ENCODE measurements around the gene MAPKAPK2.
A peak's percentile ranks its signal among the peaks of the same experiment; 100 is the strongest.

MAPKAPK2 gene

GRCh38 chr1:206751891-206752290 lies 67.2 kb downstream of the MAPKAPK2 start:
- no peak overlapping the region for H3K27ac ChIP-seq (ENCODE audit: extremely low read depth, low read depth, low read length)
- ChIA-PET POLR2A (no interaction called here), CTCF (interaction anchor here (1.3 kb wide), 1 partner anchor 17 kb away, joined by 6 read pairs; no protein-coding TSS in a partner anchor)
- H3K36me3 ChIP-seq (ENCODE audit: control insufficient read depth in 2 of 2, insufficient read depth in 1 of 2, low read length in 2 of 2): no peaks in the 10 kb centered on the region
- H3K9me3 ChIP-seq (ENCODE audit: control insufficient read depth, insufficient read depth, low read depth, low read length): no peaks in the 10 kb centered on the region
- TF ChIP-seq ZNF398 (tag by site-specific recombination; IDR thresholded peaks at IDR 0.05) (no peak), SETDB1 (IDR thresholded peaks at IDR 0.05; ENCODE audit: insufficient read length, low read length) (no peak), ZBTB7A (tag by site-specific recombination; IDR thresholded peaks at IDR 0.05; ENCODE audit: low read depth) (no peak), ZNF114 (tag by site-specific recombination; IDR thresholded peaks at IDR 0.05) (no peak), ZNF26 (tag by site-specific recombination; IDR thresholded peaks at IDR 0.05) (no peak)
- TF ChIP-seq, protein P1, sequence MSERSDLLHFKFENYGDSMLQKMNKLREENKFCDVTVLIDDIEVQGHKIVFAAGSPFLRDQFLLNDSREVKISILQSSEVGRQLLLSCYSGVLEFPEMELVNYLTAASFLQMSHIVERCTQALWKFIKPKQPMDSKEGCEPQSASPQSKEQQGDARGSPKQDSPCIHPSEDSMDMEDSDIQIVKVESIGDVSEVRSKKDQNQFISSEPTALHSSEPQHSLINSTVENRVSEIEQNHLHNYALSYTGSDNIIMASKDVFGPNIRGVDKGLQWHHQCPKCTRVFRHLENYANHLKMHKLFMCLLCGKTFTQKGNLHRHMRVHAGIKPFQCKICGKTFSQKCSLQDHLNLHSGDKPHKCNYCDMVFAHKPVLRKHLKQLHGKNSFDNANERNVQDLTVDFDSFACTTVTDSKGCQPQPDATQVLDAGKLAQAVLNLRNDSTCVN (tag by site-specific recombination; optimal IDR thresholded peaks at IDR 0.05): no peak
- no peak overlapping the region for H3K4me3 ChIP-seq (ENCODE audit: low read depth, low read length)
- H3K4me1 ChIP-seq (ENCODE audit: control insufficient read depth, insufficient read depth, low read length): no peaks in the 10 kb centered on the region

DNA sequence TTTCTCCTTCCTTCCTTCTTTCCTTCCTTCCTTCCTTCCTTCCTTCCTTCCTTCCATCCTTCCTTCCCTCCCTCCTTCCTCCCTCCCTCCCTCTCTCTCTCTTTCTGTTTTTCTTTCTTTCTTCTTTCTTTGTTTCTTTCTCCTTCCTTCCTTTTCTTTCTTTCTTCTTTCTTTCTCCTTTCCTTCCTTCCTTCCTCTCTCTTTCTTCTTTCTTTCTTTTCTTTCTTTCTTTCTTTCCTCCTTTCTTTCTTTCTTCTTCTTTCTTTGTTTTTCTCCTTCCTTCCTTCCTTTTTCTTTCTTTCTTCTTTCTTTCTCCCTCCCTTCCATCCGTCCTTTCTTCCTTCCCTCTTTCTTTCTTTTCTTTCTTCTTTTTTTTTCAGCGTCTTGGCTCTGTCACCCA lies 67.8 kb downstream of the MAPKAPK2 start:
- Histone ChIP-seq H3K4me1 (ENCODE audit: control insufficient read depth, insufficient read depth, low read length) (no peaks in the 10 kb centered on the region), H3K4me3 (ENCODE audit: low read depth, low read length) (no peak overlapping the region), H3K36me3 (ENCODE audit: control insufficient read depth in 2 of 2, insufficient read depth in 1 of 2, low read length in 2 of 2) (no peaks in the 10 kb centered on the region), H3K27ac (ENCODE audit: extremely low read depth, low read depth, low read length) (no peak overlapping the region), H3K9me3 (ENCODE audit: control insufficient read depth, insufficient read depth, low read depth, low read length) (no peaks in the 10 kb centered on the region)
- ChIA-PET POLR2A (no interaction called here), CTCF (interaction anchor here (1.3 kb wide), 2 partner anchors 18 to 57 kb away, joined by 3 to 6 read pairs; no protein-coding TSS in a partner anchor)
- TF ChIP-seq ZNF473 (tag by site-specific recombination; IDR thresholded peaks at IDR 0.05) (0 out of 2 replicates have a peak, but pooled peaks have one; percentile 15), BCL11B (tag by site-specific recombination; IDR thresholded peaks at IDR 0.05; ENCODE audit: low read depth) (no peak), ZNF366 (tag by site-specific recombination; conservative IDR thresholded peaks at IDR 0.05) (peak; percentile 94), ZNF24 (tag by site-specific recombination; IDR thresholded peaks at IDR 0.05) (no peak)

DNA sequence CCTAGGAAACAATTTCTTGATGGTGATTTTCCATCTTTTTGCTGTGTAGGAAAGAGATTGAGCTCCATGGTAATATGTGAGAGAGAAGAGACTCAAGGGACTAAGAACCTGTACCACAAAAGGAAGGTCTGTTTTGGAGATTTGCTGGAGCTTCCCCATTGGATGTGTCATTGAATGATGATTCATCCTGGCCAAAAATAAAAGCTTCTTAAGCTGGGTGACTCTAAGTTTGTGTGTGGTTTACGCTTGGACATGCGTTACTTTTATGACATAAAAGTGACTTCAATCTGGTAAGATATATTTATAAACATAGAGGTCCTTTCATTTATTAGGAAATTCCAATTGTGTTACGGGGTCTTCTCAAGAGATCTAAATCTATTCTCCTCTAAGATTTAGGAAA lies 68.4 kb downstream of the MAPKAPK2 start:
- H3K4me3 ChIP-seq (ENCODE audit: low read depth, low read length): no peak overlapping the region
- no peaks in the 10 kb centered on the region for H3K9me3 ChIP-seq (ENCODE audit: control insufficient read depth, insufficient read depth, low read depth, low read length)
- POLR2A ChIA-PET: no interaction called here
- H3K36me3 ChIP-seq (ENCODE audit: control insufficient read depth in 2 of 2, insufficient read depth in 1 of 2, low read length in 2 of 2): no peaks in the 10 kb centered on the region
- no peak overlapping the region for H3K27ac ChIP-seq (ENCODE audit: extremely low read depth, low read depth, low read length)
- CTCF ChIA-PET: interaction anchor here (1.3 kb wide), 1 partner anchor 56 kb away, joined by 3 read pairs; no protein-coding TSS in a partner anchor
- no peaks in the 10 kb centered on the region for H3K4me1 ChIP-seq (ENCODE audit: control insufficient read depth, insufficient read depth, low read length)
- TF ChIP-seq ZNF23 (tag by site-specific recombination; IDR thresholded peaks at IDR 0.05; ENCODE audit: borderline replicate concordance) (no peak), SALL2 (tag by site-specific recombination; IDR thresholded peaks at IDR 0.05; ENCODE audit: borderline replicate concordance) (no peak), ZNF174 (tag by site-specific recombination; IDR thresholded peaks at IDR 0.05) (no peak), ZNF670 (tag by site-specific recombination; IDR thresholded peaks at IDR 0.05; ENCODE audit: low read depth) (no peak), GLI4 (tag by site-specific recombination; IDR thresholded peaks at IDR 0.05) (no peak), ZNF266 (tag by site-specific recombination; IDR thresholded peaks at IDR 0.05; ENCODE audit: low read depth) (no peak), ZNF112 (tag by site-specific recombination; IDR thresholded peaks at IDR 0.05) (no peak), ZNF488 (tag by site-specific recombination; IDR thresholded peaks at IDR 0.05) (no peak), ZSCAN30 (tag by site-specific recombination; IDR thresholded peaks at IDR 0.05) (no peak)
- TF ChIP-seq, protein P2, sequence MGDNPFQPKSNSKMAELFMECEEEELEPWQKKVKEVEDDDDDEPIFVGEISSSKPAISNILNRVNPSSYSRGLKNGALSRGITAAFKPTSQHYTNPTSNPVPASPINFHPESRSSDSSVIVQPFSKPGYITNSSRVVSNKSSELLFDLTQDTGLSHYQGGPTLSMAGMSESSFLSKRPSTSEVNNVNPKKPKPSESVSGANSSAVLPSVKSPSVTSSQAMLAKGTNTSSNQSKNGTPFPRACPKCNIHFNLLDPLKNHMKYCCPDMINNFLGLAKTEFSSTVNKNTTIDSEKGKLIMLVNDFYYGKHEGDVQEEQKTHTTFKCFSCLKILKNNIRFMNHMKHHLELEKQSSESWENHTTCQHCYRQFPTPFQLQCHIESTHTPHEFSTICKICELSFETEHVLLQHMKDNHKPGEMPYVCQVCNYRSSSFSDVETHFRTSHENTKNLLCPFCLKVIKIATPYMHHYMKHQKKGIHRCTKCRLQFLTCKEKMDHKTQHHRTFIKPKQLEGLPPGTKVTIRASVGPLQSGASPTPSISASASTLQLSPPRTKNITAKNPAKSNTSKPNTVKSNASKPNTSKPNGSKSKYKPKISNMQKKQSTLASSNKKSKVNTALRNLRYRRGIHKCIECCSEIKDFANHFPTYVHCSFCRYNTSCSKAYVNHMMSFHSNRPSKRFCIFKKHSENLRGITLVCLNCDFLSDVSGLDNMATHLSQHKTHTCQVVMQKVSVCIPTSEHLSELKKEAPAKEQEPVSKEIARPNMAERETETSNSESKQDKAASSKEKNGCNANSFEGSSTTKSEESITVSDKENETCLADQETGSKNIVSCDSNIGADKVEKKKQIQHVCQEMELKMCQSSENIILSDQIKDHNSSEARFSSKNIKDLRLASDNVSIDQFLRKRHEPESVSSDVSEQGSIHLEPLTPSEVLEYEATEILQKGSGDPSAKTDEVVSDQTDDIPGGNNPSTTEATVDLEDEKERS (tag by site-specific recombination; IDR thresholded peaks at IDR 0.05): no peak

Data from HEK293 (cell line).